ENCODE measurements around the gene SESTD1. TPM values are rescaled to one million over a fixed set of nuclear protein-coding genes. Genes with fewer than 3 reads are reported as not detected.
"Not testable (repeated sequence)": the region's sequence is repeated elsewhere in the genome, so short reads cannot be mapped to it uniquely, and the experiment has no call there.

Gene SESTD1
- total RNA-seq, 2 donors from 2014 or later = 58.5 to 59.9 TPM

GRCh38 chr2:179218848-179219594, 45.6 kb downstream of the SESTD1 start:
- ATAC-seq = peak; percentile 89 to 91
- peak; percentile 71 for DNase-seq
- intact Hi-C loops (cut with DNase I) = no loop called here

- intact Hi-C loops (cut with DNase I); DNase-seq; ATAC-seq: not testable (repeated sequence)
These were observed 50.0 kb downstream of the SESTD1 start for GRCh38 chr2:179214671-179215070.

- ATAC-seq (no peak), DNase-seq (no peak)
- intact Hi-C loops (cut with DNase I) = no loop called here
These were observed 53.3 kb downstream of the SESTD1 start for GRCh38 chr2:179211355-179211754.

GRCh38 chr2:179208277-179208676, 56.4 kb downstream of the SESTD1 start:
- intact Hi-C loops (cut with DNase I); DNase-seq; ATAC-seq: not testable (repeated sequence)

GRCh38 chr2:179207047-179207446, 57.6 kb downstream of the SESTD1 start:
- intact Hi-C loops (cut with DNase I) = no loop called here
- ATAC-seq = no peak
- no peak for DNase-seq

- ATAC-seq (no peak), DNase-seq (no peak)
- intact Hi-C loops (cut with DNase I) = no loop called here
These were observed 62.8 kb downstream of the SESTD1 start for GRCh38 chr2:179201869-179202268.

- intact Hi-C loops (cut with DNase I); ATAC-seq; DNase-seq: not testable (repeated sequence)
These were observed 68.6 kb downstream of the SESTD1 start for GRCh38 chr2:179195926-179196590.

- ATAC-seq = no peak
- intact Hi-C loops (cut with DNase I) = no loop called here
These were observed 69.5 kb downstream of the SESTD1 start for GRCh38 chr2:179195141-179195540.

GRCh38 chr2:179193759-179194394, 70.8 kb downstream of the SESTD1 start:
- intact Hi-C loops (cut with DNase I) = no loop called here
- ATAC-seq = peak in 1 of 2 donors; percentile 67
- no peak for DNase-seq

More at GRCh38 chr2:179195141-179195540, 69.5 kb downstream of the SESTD1 start:
- no peak for DNase-seq

- intact Hi-C loops (cut with DNase I) = no loop called here
- ATAC-seq (no peak), DNase-seq (no peak)
These were observed 73.5 kb downstream of the SESTD1 start for GRCh38 chr2:179191110-179191509.

GRCh38 chr2:179186126-179186525, 78.5 kb downstream of the SESTD1 start:
- ATAC-seq = no peak
- DNase-seq = no peak
- intact Hi-C loops (cut with DNase I) = no loop called here

GRCh38 chr2:179184610-179185009, 80.0 kb downstream of the SESTD1 start:
- DNase-seq (no peak), ATAC-seq (no peak)
- intact Hi-C loops (cut with DNase I) = no loop called here

- ATAC-seq (no peak), DNase-seq (no peak)
- intact Hi-C loops (cut with DNase I) = no loop called here
These were observed 83.6 kb downstream of the SESTD1 start for GRCh38 chr2:179181002-179181401.

GRCh38 chr2:179180242-179180641, 84.4 kb downstream of the SESTD1 start:
- ATAC-seq (no peak), DNase-seq (no peak)
- intact Hi-C loops (cut with DNase I) = no loop called here

- ATAC-seq (no peak), DNase-seq (no peak)
- intact Hi-C loops (cut with DNase I) = no loop called here
These were observed 84.9 kb downstream of the SESTD1 start for GRCh38 chr2:179179719-179180118.

GRCh38 chr2:179177694-179178093, 86.9 kb downstream of the SESTD1 start:
- ATAC-seq = no peak
- no peak for DNase-seq
- intact Hi-C loops (cut with DNase I) = no loop called here

- ATAC-seq (no peak), DNase-seq (no peak)
- intact Hi-C loops (cut with DNase I) = no loop called here
These were observed 90.4 kb downstream of the SESTD1 start for GRCh38 chr2:179174240-179174639.

- intact Hi-C loops (cut with DNase I) = no loop called here
- no peak for ATAC-seq
- no peak for DNase-seq
These were observed 91.7 kb downstream of the SESTD1 start for GRCh38 chr2:179172894-179173293.

- DNase-seq (no peak), ATAC-seq (no peak)
- intact Hi-C loops (cut with DNase I) = no loop called here
These were observed 93.3 kb downstream of the SESTD1 start for GRCh38 chr2:179171371-179171770.

GRCh38 chr2:179170901-179171300, 93.7 kb downstream of the SESTD1 start:
- ATAC-seq (no peak), DNase-seq (no peak)
- intact Hi-C loops (cut with DNase I) = no loop called here

All from left cardiac atrium (tissue), 4 donors.